Activated CD4-positive, alpha-beta T cell treated with anti-CD3 and anti-CD28 coated beads, Interleukin-2, amount 10 ng/mL, durations not matched to agents 24 days and 14 days (primary cell): Measurements from ENCODE around the gene LARP4B. TPM values are rescaled to one million over a fixed set of nuclear protein-coding genes. Genes with fewer than 3 reads are reported as not detected.

Experiments
- DNase-seq: peaks from one replicate; pipeline ENCODE4 v3.0.0; 2022
- H3K27ac Mint-ChIP-seq: one replicate; pipeline ENCODE4 v1.8.0; 2022; ENCODE audit warnings: mild to moderate bottlenecking, mixed read lengths
- H3K27me3 Mint-ChIP-seq: one replicate; pipeline ENCODE4 v1.8.0; 2022; ENCODE audit warnings: mixed read lengths
- H3K36me3 Mint-ChIP-seq: one replicate; pipeline ENCODE4 v1.8.0; 2022; ENCODE audit warnings: low read depth, mild to moderate bottlenecking, mixed read lengths
- H3K4me1 Mint-ChIP-seq: one replicate; pipeline ENCODE4 v1.8.0; 2021; ENCODE audit warnings: mixed read lengths
- H3K4me3 Mint-ChIP-seq: one replicate; pipeline ENCODE4 v1.8.0; 2022; ENCODE audit warnings: mild to moderate bottlenecking, moderate library complexity, mixed read lengths
- H3K9me3 Mint-ChIP-seq: one replicate; pipeline ENCODE4 v1.8.0; 2021; ENCODE audit warnings: mixed read lengths
- intact Hi-C: fragments of 100-400 bp; cut with micrococcal nuclease; formaldehyde crosslinking; loops from one replicate; pipeline ENCODE4 v1.15.1; 2023
- total RNA-seq: library from RNA; stranded (reverse); gene quantifications from 2 replicates; pipeline ENCODE4 v1.2.3, GENCODE V29; 2022

LARP4B gene
- total RNA-seq, 1 donor from 2014 or later: 169 TPM

GRCh38 chr10:896982-897381 lies 34.5 kb downstream of the LARP4B start:
- no peaks in the 10 kb centered on the region for H3K27me3 Mint-ChIP-seq
- DNase-seq: no peak
- peaks cover 4% of the 10 kb centered on the region for H3K4me1 Mint-ChIP-seq
- intact Hi-C loops: no loop called here
- no peak overlapping the region for H3K4me3 Mint-ChIP-seq
- H3K27ac Mint-ChIP-seq: no peak overlapping the region
- H3K36me3 Mint-ChIP-seq: peaks cover 9% of the 10 kb centered on the region
- H3K9me3 Mint-ChIP-seq: no peaks in the 10 kb centered on the region

GRCh38 chr10:895324-895723 lies 36.2 kb downstream of the LARP4B start:
- intact Hi-C loops: no loop called here
- Mint-ChIP-seq H3K4me1 (peaks cover 2% of the 10 kb centered on the region), H3K4me3 (no peak overlapping the region)

GRCh38 chr10:878895-879294 lies 52.6 kb downstream of the LARP4B start:
- no peaks in the 10 kb centered on the region for H3K9me3 Mint-ChIP-seq
- intact Hi-C loops: no loop called here
- no peak overlapping the region for H3K4me3 Mint-ChIP-seq
- peaks cover 56% of the 10 kb centered on the region for H3K36me3 Mint-ChIP-seq
- H3K27me3 Mint-ChIP-seq: no peaks in the 10 kb centered on the region
- DNase-seq: no peak
- H3K4me1 Mint-ChIP-seq: peaks cover 7% of the 10 kb centered on the region
- H3K27ac Mint-ChIP-seq: no peak overlapping the region

More at GRCh38 chr10:895324-895723, 36.2 kb downstream of the LARP4B start:
- Mint-ChIP-seq H3K9me3 (no peaks in the 10 kb centered on the region), H3K27me3 (no peaks in the 10 kb centered on the region), H3K27ac (no peak overlapping the region), H3K36me3 (peaks cover 2% of the 10 kb centered on the region)
- DNase-seq: no peak

DNA sequence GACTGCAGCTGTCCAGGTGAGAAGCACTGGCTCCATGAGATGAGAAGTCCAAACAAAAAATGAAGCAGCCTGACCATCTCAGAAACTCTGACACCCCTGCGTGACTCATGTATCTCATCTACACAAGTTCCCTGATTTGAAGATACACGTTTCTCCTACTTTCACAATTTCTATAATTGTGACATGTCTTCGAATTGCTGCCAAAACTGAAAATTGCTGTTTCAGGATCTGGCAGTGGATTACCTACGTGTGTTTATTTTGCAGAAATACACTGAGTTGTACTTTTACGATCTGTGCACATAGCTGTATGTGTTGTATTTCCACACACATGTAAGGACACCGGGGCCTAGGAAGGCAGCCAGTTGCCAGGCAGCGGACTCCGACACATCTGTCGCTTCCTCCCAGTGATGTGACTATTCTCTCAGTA lies 53.2 kb downstream of the LARP4B start:
- peaks cover 7% of the 10 kb centered on the region for H3K4me1 Mint-ChIP-seq
- no peaks in the 10 kb centered on the region for H3K27me3 Mint-ChIP-seq
- no peak overlapping the region for H3K4me3 Mint-ChIP-seq
- intact Hi-C loops: no loop called here
- peaks cover 53% of the 10 kb centered on the region for H3K36me3 Mint-ChIP-seq
- no peaks in the 10 kb centered on the region for H3K9me3 Mint-ChIP-seq
- no peak for DNase-seq
- no peak overlapping the region for H3K27ac Mint-ChIP-seq

DNA sequence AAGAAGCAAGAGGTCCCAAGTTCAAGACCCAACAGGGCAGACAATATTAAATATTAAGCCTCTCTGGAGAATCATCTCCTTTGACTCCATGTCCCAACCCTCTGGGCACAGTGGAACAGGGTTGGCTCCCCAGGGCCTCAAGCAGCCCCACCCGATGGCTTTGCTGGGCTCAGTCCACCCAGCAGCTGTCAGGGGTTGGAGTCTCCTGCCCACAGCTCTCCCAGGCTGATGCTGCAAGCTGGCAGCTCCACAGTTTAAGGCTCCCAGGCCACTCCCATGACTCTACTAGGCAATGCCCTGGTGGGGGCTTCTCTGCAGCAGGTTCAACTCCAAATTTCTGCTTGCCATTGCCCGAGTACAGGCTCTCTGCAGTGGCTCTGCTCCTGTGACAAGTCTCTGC lies 55.1 kb downstream of the LARP4B start:
- intact Hi-C loops: no loop called here
- Mint-ChIP-seq H3K4me1 (peaks cover 20% of the 10 kb centered on the region), H3K27ac (no peak overlapping the region), H3K27me3 (no peaks in the 10 kb centered on the region), H3K4me3 (no peak overlapping the region), H3K36me3 (peaks cover 50% of the 10 kb centered on the region), H3K9me3 (no peaks in the 10 kb centered on the region)
- DNase-seq: no peak

GRCh38 chr10:873020-873419 lies 58.5 kb downstream of the LARP4B start:
- Mint-ChIP-seq H3K9me3 (no peaks in the 10 kb centered on the region), H3K27ac (no peak overlapping the region), H3K4me1 (peaks cover 35% of the 10 kb centered on the region), H3K4me3 (no peak overlapping the region), H3K27me3 (no peaks in the 10 kb centered on the region), H3K36me3 (peaks cover 50% of the 10 kb centered on the region)
- no peak for DNase-seq
- intact Hi-C loops: no loop called here

DNA sequence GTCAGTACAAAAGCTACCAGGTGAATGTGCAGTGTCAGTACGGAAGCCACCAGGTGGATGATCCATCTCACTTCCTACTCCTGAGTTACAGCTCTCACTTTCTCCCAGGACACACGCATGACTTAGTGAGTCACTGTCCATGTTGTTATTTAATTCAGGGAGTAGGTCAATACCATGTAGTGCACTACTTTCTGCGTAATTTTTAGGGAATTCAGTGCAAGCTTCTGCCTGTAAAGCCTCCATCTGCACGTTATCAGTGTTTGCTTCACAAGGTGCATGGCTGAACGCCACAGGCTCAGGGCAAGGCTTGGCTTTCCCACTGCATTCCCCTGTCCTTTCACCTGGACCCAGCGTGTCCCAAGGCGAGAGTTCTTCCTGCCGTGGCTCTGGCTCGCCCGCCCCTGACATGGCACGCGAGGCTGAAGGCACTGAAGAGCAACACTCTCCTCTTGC lies 59.5 kb downstream of the LARP4B start:
- intact Hi-C loops: no loop called here
- H3K9me3 Mint-ChIP-seq: no peaks in the 10 kb centered on the region
- H3K27ac Mint-ChIP-seq: peak overlapping the region; percentile 50

GRCh38 chr10:870564-871166 lies 60.8 kb downstream of the LARP4B start:
- DNase-seq: no peak
- no peak overlapping the region for H3K4me3 Mint-ChIP-seq
- H3K27me3 Mint-ChIP-seq: no peaks in the 10 kb centered on the region
- intact Hi-C loops: no loop called here
- H3K9me3 Mint-ChIP-seq: no peaks in the 10 kb centered on the region
- H3K36me3 Mint-ChIP-seq: peaks cover 48% of the 10 kb centered on the region
- peaks cover 39% of the 10 kb centered on the region for H3K4me1 Mint-ChIP-seq
- peak overlapping the region; percentile 57 for H3K27ac Mint-ChIP-seq

More for the DNA sequence above, 59.5 kb downstream of the LARP4B start:
- DNase-seq: no peak
- H3K36me3 Mint-ChIP-seq: peaks cover 50% of the 10 kb centered on the region
- no peak overlapping the region for H3K4me3 Mint-ChIP-seq
- H3K4me1 Mint-ChIP-seq: peaks cover 37% of the 10 kb centered on the region
- no peaks in the 10 kb centered on the region for H3K27me3 Mint-ChIP-seq

GRCh38 chr10:869171-869570 lies 62.3 kb downstream of the LARP4B start:
- Mint-ChIP-seq H3K27ac (peak overlapping the region; percentile 47), H3K9me3 (no peaks in the 10 kb centered on the region), H3K27me3 (no peaks in the 10 kb centered on the region), H3K4me3 (no peak overlapping the region), H3K4me1 (peaks cover 38% of the 10 kb centered on the region), H3K36me3 (peaks cover 51% of the 10 kb centered on the region)
- intact Hi-C loops: no loop called here
- no peak for DNase-seq

DNA sequence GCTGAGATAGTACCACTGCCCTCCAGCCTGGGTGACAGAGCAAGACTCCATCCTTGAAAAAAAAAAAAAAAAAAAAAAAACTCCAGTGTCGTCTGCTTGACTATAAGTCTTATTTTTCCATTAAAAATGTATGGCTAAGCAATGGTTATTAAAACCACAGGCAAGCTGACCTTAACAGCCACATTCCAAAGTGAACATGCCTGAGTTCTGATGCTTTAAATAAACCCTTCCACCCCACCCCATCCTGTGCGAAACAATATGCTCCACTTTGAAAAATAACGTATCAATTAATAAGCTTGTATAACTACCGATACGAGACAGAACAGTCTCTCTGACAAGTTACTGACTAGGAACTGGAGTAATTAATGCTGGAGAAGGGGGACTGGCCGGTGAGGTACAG lies 63.7 kb downstream of the LARP4B start:
- no peaks in the 10 kb centered on the region for H3K27me3 Mint-ChIP-seq
- H3K4me3 Mint-ChIP-seq: no peak overlapping the region
- H3K36me3 Mint-ChIP-seq: peaks cover 58% of the 10 kb centered on the region
- no peak for DNase-seq
- H3K9me3 Mint-ChIP-seq: no peaks in the 10 kb centered on the region
- no peak overlapping the region for H3K27ac Mint-ChIP-seq
- peaks cover 37% of the 10 kb centered on the region for H3K4me1 Mint-ChIP-seq
- intact Hi-C loops: no loop called here

DNA sequence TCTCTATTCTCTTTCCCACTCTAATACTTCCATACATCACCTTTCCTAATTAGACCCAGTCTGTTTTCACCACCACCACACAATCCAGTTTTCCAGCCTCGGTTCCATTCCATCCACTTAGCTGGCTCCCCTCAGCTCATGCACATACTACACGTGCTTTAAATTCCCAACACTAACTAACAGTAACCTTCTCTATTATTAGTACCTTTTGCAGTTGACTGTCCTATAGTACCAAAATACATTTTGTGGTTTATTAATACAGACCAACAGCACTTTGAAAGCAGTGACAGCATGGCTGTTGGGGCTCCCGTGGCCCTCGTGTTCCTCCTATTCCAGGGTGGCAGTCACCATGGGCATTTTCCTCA lies 64.9 kb downstream of the LARP4B start:
- Mint-ChIP-seq H3K27me3 (no peaks in the 10 kb centered on the region), H3K9me3 (no peaks in the 10 kb centered on the region), H3K36me3 (peaks cover 62% of the 10 kb centered on the region), H3K4me1 (peaks cover 29% of the 10 kb centered on the region), H3K27ac (no peak overlapping the region), H3K4me3 (no peak overlapping the region)
- DNase-seq: no peak
- intact Hi-C loops: no loop called here

GRCh38 chr10:865924-866576 lies 65.5 kb downstream of the LARP4B start:
- Mint-ChIP-seq H3K9me3 (no peaks in the 10 kb centered on the region), H3K27ac (no peak overlapping the region), H3K4me1 (peaks cover 24% of the 10 kb centered on the region), H3K4me3 (no peak overlapping the region), H3K27me3 (no peaks in the 10 kb centered on the region), H3K36me3 (peaks cover 61% of the 10 kb centered on the region)
- intact Hi-C loops: no loop called here
- no peak for DNase-seq

GRCh38 chr10:865257-865656 lies 66.2 kb downstream of the LARP4B start:
- DNase-seq: no peak
- peaks cover 18% of the 10 kb centered on the region for H3K4me1 Mint-ChIP-seq
- H3K27ac Mint-ChIP-seq: no peak overlapping the region
- intact Hi-C loops: no loop called here
- H3K36me3 Mint-ChIP-seq: peaks cover 60% of the 10 kb centered on the region
- H3K9me3 Mint-ChIP-seq: no peaks in the 10 kb centered on the region
- H3K4me3 Mint-ChIP-seq: no peak overlapping the region
- H3K27me3 Mint-ChIP-seq: no peaks in the 10 kb centered on the region

- no peak overlapping the region for H3K27ac Mint-ChIP-seq
- intact Hi-C loops: no loop called here
- no peaks in the 10 kb centered on the region for H3K27me3 Mint-ChIP-seq
- no peak for DNase-seq
- H3K9me3 Mint-ChIP-seq: no peaks in the 10 kb centered on the region
- H3K4me3 Mint-ChIP-seq: no peak overlapping the region
- peaks cover 72% of the 10 kb centered on the region for H3K36me3 Mint-ChIP-seq
- peaks cover 14% of the 10 kb centered on the region for H3K4me1 Mint-ChIP-seq
Measured at GRCh38 chr10:860519-860918, 71.0 kb downstream of the LARP4B start.
